GM10266 (cell line): ENCODE measurements around the gene GMPPB.

Experiments used
- DNase-seq: peaks from one replicate; pipeline ENCODE4 v3.0.0; 2012; ENCODE audit errors: extremely low spot score
- CTCF ChIP-seq: IDR thresholded peaks from 2 replicates; pipeline ENCODE4 v1.5.1; 2012; ENCODE audit warnings: mild to moderate bottlenecking, low read depth; ENCODE audit not compliant: control insufficient read depth, insufficient read depth; ENCODE audit errors: missing control alignments

The GMPPB gene

GRCh38 chr3:49747792-49748480 is 24.2 kb upstream of the GMPPB start:
- no peak for TF ChIP-seq CTCF
- no peak for DNase-seq

- TF ChIP-seq CTCF: no peak
- DNase-seq: no peak
Observed at GRCh38 chr3:49745986-49746385, 22.2 kb upstream of the GMPPB start.

DNA sequence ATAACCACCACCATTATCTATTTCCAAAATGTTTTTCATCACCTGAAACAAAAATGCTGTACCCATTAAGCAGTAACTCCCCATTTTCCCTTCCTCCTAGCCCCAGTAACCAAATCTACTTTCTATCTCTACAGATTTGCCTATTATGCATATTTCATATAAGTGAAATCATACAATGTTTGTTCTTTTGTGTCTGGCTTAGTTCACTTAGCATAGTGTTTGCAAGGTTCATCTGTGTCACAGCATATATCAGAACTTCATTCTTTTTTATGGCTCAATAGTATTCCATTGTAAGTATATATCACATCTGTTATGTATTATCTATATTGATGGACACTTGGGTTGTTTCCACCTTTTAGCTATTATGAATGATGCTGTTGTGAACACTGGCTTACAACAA is 16.7 kb upstream of the GMPPB start:
- no peak for DNase-seq
- TF ChIP-seq CTCF: no peak

DNA sequence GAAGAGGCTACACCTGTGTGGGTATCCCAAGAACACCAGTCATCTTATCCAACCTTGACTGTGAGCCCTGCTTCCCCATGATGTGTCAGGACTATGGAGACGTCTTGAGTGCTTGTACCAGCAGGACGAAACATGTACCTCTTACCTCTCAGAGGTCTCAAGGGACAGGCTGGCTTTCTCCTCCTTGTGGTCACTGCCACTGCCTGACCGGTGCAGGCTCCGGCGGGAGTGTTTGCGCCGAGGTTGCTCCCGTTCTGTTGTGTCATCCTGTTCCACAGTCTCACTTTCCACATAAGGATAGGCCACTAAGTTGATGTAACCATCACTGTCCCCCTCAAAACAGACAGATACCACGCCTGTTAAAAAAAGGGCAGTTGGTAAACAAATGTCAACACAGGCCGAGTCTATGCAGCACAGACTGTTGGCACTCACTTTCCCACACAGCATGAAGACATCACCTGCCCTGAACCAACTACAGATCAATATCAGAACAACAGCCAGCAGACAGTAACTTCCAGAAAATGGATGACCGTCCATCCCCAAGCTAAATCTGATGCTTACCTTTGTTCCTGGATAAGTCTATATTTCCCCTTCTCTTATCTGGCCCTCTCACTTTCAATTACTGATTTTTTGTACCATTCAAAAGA is 14.4 kb upstream of the GMPPB start:
- no peak for DNase-seq
- TF ChIP-seq CTCF: no peak

DNA sequence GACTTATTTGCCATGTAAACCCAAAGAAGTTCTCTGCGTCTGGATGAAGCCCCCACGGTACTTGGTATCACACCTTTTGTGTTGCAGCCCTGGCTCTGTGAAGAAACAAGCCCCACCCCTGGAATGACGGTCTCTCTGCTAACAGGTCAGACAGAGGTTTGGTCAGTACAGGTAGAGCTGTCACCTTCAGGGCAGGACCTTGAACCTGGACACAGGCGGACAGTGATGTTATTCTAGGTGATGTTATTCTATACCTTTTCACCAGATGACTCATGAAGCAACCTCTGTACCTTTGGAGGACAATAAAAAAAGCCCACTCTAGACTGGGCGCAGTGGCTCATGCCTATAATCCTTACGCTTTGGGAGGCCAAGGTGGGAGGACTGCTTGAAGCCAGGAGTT is 11.0 kb upstream of the GMPPB start:
- DNase-seq: no peak
- TF ChIP-seq CTCF: no peak

GRCh38 chr3:49733551-49733950 is 9.8 kb upstream of the GMPPB start:
- TF ChIP-seq CTCF: no peak
- DNase-seq: no peak

DNA sequence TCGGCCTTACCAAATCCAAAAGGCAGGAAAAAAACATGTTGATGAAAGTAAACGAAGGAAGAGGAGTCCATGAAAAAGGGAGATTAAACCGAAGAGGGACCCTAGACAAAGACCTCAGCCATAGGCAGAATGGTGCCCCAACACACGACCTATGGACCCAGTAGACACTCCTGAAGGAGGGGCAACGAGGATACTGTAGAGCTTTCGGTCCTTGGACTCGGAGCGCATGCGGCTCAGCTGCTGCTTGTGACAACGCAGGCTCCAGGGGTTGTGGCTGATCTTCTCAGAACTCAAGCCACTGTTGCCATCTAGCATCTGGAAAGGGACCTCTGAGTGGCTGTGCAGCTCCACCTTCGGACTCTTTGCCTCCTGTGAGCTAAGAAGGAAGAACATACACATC is 8.8 kb upstream of the GMPPB start:
- TF ChIP-seq CTCF: no peak
- no peak for DNase-seq
